ENCODE measurements around the gene GLTPD2.

- TF ChIP-seq CTCF (IDR thresholded peaks at IDR 0.05): no peak
- no peak for TF ChIP-seq POLR2A (IDR thresholded peaks at IDR 0.05)
Observed at GRCh38 chr17:4788807-4789700, at the start of gene GLTPD2.

Data from thyroid gland (tissue), 4 donors.